Activated effector memory CD4-positive, alpha-beta T cell treated with anti-CD3 and anti-CD28 coated beads, Interleukin-2, amount 50 U/mL, for 16 hours (primary cell): ENCODE data around the gene P2RY6.
"Not testable (repeated sequence)": the region's sequence is repeated elsewhere in the genome, so short reads cannot be mapped to it uniquely, and the experiment has no call there.

Experiments
- DNase-seq: peaks from one replicate; pipeline ENCODE4 v3.0.0-alpha.2; 2020

P2RY6 gene

GRCh38 chr11:73262851-73263495 lies 9.2 kb upstream of the P2RY6 start:
- peak; percentile 50 for DNase-seq

- no peak for DNase-seq
Measured at GRCh38 chr11:73263640-73264039, 8.5 kb upstream of the P2RY6 start.

- DNase-seq: no peak
Measured at GRCh38 chr11:73265278-73265810, 6.8 kb upstream of the P2RY6 start.

GRCh38 chr11:73265853-73266645 lies 6.1 kb upstream of the P2RY6 start:
- DNase-seq: peak; percentile 53

- peak; percentile 14 for DNase-seq
Measured at GRCh38 chr11:73266646-73267020, 5.5 kb upstream of the P2RY6 start.

GRCh38 chr11:73267122-73267846 lies 4.9 kb upstream of the P2RY6 start:
- DNase-seq: peak; percentile 33

GRCh38 chr11:73267906-73268540 lies 4.1 kb upstream of the P2RY6 start:
- DNase-seq: peak; percentile 24

- DNase-seq: peak; percentile 34
Measured at GRCh38 chr11:73268671-73269271, 3.4 kb upstream of the P2RY6 start.

GRCh38 chr11:73269459-73270015 lies 2.6 kb upstream of the P2RY6 start:
- peak; percentile 25 for DNase-seq

- peak; percentile 44 for DNase-seq
Measured at GRCh38 chr11:73270016-73270854, 1.9 kb upstream of the P2RY6 start.

- peak; percentile 30 for DNase-seq
Measured at GRCh38 chr11:73270855-73271477, 1.2 kb upstream of the P2RY6 start.

GRCh38 chr11:73271478-73271865 lies 666 bp upstream of the P2RY6 start:
- not testable (repeated sequence) for DNase-seq

GRCh38 chr11:73272680-73273038 lies 521 bp downstream of the P2RY6 start:
- no peak for DNase-seq

GRCh38 chr11:73273222-73273895 lies 1.2 kb downstream of the P2RY6 start:
- peak; percentile 39 for DNase-seq

- peak; percentile 12 for DNase-seq
Measured at GRCh38 chr11:73274191-73274590, 2.1 kb downstream of the P2RY6 start.

- peak; percentile 37 for DNase-seq
Measured at GRCh38 chr11:73274722-73275380, 2.7 kb downstream of the P2RY6 start.

- peak; percentile 5 for DNase-seq
Measured at GRCh38 chr11:73275381-73275750, 3.2 kb downstream of the P2RY6 start.

- peak; percentile 8 for DNase-seq
Measured at GRCh38 chr11:73277467-73277866, 5.3 kb downstream of the P2RY6 start.

- peak; percentile 46 for DNase-seq
Measured at GRCh38 chr11:73280626-73281025, 8.5 kb downstream of the P2RY6 start.
